Measurements from ENCODE around the gene ANKRD13D.

DNA sequence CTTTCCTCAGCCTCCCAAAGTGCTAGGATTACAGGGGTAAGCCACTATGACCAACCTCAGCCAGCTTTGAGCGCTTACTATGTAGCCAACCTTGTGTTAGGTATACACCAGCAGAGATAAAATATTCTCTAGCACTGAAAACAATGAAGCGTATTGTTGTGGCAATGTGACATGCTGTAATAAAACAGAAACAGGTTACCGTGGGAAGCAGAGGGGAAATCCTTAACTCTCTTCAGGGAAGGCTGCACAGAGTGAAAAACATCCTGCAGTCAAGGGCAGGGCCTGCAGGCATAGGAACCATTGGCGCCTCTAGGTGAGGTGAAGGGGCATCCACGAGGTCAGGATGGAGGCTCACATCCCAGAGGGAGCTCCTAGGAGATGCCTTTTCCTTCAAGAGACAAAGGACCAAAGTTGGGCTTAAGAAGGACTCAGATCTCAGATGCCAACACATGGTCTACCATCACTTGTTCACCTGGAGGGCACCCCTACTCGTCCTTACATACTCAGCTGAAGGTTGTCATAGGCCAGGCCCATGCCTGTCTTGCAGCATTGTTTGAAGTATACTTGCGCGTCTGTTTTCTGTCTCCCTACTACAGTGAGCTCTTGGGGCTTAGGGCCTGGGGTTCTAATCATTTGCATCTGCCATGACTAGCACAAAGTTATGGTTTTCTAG, 56.3 kb downstream of the ANKRD13D start:
- TF ChIP-seq, protein P1, sequence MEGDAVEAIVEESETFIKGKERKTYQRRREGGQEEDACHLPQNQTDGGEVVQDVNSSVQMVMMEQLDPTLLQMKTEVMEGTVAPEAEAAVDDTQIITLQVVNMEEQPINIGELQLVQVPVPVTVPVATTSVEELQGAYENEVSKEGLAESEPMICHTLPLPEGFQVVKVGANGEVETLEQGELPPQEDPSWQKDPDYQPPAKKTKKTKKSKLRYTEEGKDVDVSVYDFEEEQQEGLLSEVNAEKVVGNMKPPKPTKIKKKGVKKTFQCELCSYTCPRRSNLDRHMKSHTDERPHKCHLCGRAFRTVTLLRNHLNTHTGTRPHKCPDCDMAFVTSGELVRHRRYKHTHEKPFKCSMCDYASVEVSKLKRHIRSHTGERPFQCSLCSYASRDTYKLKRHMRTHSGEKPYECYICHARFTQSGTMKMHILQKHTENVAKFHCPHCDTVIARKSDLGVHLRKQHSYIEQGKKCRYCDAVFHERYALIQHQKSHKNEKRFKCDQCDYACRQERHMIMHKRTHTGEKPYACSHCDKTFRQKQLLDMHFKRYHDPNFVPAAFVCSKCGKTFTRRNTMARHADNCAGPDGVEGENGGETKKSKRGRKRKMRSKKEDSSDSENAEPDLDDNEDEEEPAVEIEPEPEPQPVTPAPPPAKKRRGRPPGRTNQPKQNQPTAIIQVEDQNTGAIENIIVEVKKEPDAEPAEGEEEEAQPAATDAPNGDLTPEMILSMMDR (IDR thresholded peaks at IDR 0.05; ENCODE audit: low read length) = no peak
- no peak for TF ChIP-seq EZH2 (IDR thresholded peaks at IDR 0.05; ENCODE audit: borderline replicate concordance, low read length)
